ENCODE data around the gene IQCH. TPM values are rescaled to one million over a fixed set of nuclear protein-coding genes. Genes with fewer than 3 reads are reported as not detected.
"Not testable (repeated sequence)": the region's sequence is repeated elsewhere in the genome, so short reads cannot be mapped to it uniquely, and the experiment has no call there.

Gene IQCH
- total RNA-seq, 1 donor from 2014 or later: 0.93 TPM

GRCh38 chr15:67433495-67434099 lies 179.0 kb downstream of the IQCH start:
- intact Hi-C loops (cut with micrococcal nuclease): loop anchor here (1.0 kb wide), 1 partner anchor 487 kb away; no protein-coding TSS in a partner anchor

GRCh38 chr15:67436351-67437250 lies 182.0 kb downstream of the IQCH start:
- intact Hi-C loops (cut with micrococcal nuclease): not testable (repeated sequence)

- intact Hi-C loops (cut with micrococcal nuclease): no loop called here
Measured at GRCh38 chr15:67444100-67444499, 189.5 kb downstream of the IQCH start.

- intact Hi-C loops (cut with micrococcal nuclease): no loop called here
Measured at GRCh38 chr15:67446449-67446848, 191.9 kb downstream of the IQCH start.

GRCh38 chr15:67448372-67448771 lies 193.8 kb downstream of the IQCH start:
- intact Hi-C loops (cut with micrococcal nuclease): not testable (repeated sequence)

- intact Hi-C loops (cut with micrococcal nuclease): not testable (repeated sequence)
Measured at GRCh38 chr15:67453703-67454102, 199.1 kb downstream of the IQCH start.

GRCh38 chr15:67456677-67457529 lies 202.3 kb downstream of the IQCH start:
- intact Hi-C loops (cut with micrococcal nuclease): loop anchor here (1.0 kb wide), 1 partner anchor 379 kb away; no protein-coding TSS in a partner anchor

- intact Hi-C loops (cut with micrococcal nuclease): no loop called here
Measured at GRCh38 chr15:67458331-67459029, 203.9 kb downstream of the IQCH start.

- intact Hi-C loops (cut with micrococcal nuclease): no loop called here
Measured at GRCh38 chr15:67460521-67460920, 205.9 kb downstream of the IQCH start.

- intact Hi-C loops (cut with micrococcal nuclease): no loop called here
Measured at GRCh38 chr15:67461735-67462134, 207.1 kb downstream of the IQCH start.

- intact Hi-C loops (cut with micrococcal nuclease): no loop called here
Measured at GRCh38 chr15:67462875-67463274, 208.3 kb downstream of the IQCH start.

- intact Hi-C loops (cut with micrococcal nuclease): no loop called here
Measured at GRCh38 chr15:67463488-67463887, 208.9 kb downstream of the IQCH start.

GRCh38 chr15:67465196-67465952 lies 210.8 kb downstream of the IQCH start:
- intact Hi-C loops (cut with micrococcal nuclease): no loop called here

- intact Hi-C loops (cut with micrococcal nuclease): no loop called here
Measured at GRCh38 chr15:67468416-67468815, 213.8 kb downstream of the IQCH start.

GRCh38 chr15:67469680-67470079 lies 215.1 kb downstream of the IQCH start:
- intact Hi-C loops (cut with micrococcal nuclease): no loop called here

- intact Hi-C loops (cut with micrococcal nuclease): no loop called here
Measured at GRCh38 chr15:67472957-67473356, 218.4 kb downstream of the IQCH start.

- intact Hi-C loops (cut with micrococcal nuclease): no loop called here
Measured at GRCh38 chr15:67474405-67475110, 220.0 kb downstream of the IQCH start.

- intact Hi-C loops (cut with micrococcal nuclease): no loop called here
Measured at GRCh38 chr15:67479781-67480505, 225.4 kb downstream of the IQCH start.

- intact Hi-C loops (cut with micrococcal nuclease): no loop called here
Measured at GRCh38 chr15:67480741-67481140, 226.2 kb downstream of the IQCH start.
